Right forelimb (tissue), 1 donor: ENCODE measurements around the gene DUSP16.

Experiments used
- DNase-seq: peaks from one replicate; pipeline ENCODE4 v3.0.0-alpha.2; 2018

DUSP16 gene

GRCh38 chr12:12432364-12432763, 130.3 kb downstream of the DUSP16 start:
- no peak for DNase-seq

GRCh38 chr12:12428961-12429657, 133.6 kb downstream of the DUSP16 start:
- DNase-seq: no peak

GRCh38 chr12:12428047-12428446, 134.6 kb downstream of the DUSP16 start:
- no peak for DNase-seq

- DNase-seq: no peak
Measured at GRCh38 chr12:12427568-12427967, 135.1 kb downstream of the DUSP16 start.

- DNase-seq: no peak
Measured at GRCh38 chr12:12425616-12426015, 137.0 kb downstream of the DUSP16 start.

- no peak for DNase-seq
Measured at GRCh38 chr12:12425001-12425400, 137.7 kb downstream of the DUSP16 start.
